Measurements from ENCODE around the gene SMAD6.
A peak's percentile ranks its signal among the peaks of the same experiment; 100 is the strongest.

Gene SMAD6

GRCh38 chr15:66735909-66736305 is 33.9 kb downstream of the SMAD6 start:
- peak overlapping the region; percentile 12 for H3K27ac Mint-ChIP-seq
- H3K9me3 Mint-ChIP-seq, result no peaks in the 10 kb centered on the region
- peaks cover 10% of the 10 kb centered on the region for H3K27me3 Mint-ChIP-seq (ENCODE audit: low read depth, poor library complexity)
- TF ChIP-seq, protein P1, sequence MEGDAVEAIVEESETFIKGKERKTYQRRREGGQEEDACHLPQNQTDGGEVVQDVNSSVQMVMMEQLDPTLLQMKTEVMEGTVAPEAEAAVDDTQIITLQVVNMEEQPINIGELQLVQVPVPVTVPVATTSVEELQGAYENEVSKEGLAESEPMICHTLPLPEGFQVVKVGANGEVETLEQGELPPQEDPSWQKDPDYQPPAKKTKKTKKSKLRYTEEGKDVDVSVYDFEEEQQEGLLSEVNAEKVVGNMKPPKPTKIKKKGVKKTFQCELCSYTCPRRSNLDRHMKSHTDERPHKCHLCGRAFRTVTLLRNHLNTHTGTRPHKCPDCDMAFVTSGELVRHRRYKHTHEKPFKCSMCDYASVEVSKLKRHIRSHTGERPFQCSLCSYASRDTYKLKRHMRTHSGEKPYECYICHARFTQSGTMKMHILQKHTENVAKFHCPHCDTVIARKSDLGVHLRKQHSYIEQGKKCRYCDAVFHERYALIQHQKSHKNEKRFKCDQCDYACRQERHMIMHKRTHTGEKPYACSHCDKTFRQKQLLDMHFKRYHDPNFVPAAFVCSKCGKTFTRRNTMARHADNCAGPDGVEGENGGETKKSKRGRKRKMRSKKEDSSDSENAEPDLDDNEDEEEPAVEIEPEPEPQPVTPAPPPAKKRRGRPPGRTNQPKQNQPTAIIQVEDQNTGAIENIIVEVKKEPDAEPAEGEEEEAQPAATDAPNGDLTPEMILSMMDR (IDR thresholded peaks at IDR 0.05), result no peak
- H3K4me3 Mint-ChIP-seq, result no peak overlapping the region
- DNase-seq, result no peak
- H3K4me1 Mint-ChIP-seq, result peaks cover 91% of the 10 kb centered on the region
- H3K36me3 Mint-ChIP-seq (ENCODE audit: low read depth), result peaks cover 17% of the 10 kb centered on the region

DNA sequence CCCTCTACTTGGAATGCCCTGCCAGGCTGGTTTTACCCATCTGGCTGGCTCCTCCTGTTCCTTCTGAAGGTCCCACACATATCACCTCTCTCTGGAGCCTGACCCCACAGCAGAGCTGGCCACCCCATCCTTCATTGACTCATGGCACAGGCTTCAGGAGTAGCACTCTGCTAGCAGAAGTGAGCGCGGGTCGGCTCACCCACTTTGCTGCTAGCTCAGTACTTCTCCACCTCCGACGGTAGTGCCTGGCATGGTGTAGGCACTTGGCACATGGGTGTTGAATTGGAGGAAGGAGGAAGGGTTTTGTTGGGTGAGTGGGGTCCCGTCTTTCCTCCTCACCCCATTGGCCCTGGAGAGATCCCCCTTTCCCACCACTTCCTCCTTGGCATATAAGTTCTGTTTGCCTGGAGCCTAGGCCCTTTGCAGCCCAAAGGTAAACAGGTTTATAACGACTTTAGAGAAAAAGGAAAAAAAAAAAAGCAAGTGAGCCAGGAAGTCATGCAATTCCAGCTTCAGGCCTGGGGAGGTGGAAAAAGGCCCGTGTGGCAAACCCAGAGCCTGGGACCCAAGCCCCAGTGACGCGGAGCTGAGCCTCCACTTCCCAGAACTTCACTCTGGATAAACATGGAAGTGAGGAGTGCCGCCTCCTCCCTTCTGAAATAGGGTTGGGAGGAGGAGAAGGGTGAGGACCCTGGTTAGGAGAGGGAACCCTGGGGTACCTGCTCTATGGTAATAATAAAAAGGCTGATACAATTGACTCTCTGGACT is 35.4 kb downstream of the SMAD6 start:
- Mint-ChIP-seq H3K4me3 (no peak overlapping the region), H3K27ac (peak overlapping the region; percentile 61), H3K9me3 (no peaks in the 10 kb centered on the region), H3K4me1 (peaks cover 93% of the 10 kb centered on the region), H3K27me3 (ENCODE audit: low read depth, poor library complexity) (peaks cover 10% of the 10 kb centered on the region), H3K36me3 (ENCODE audit: low read depth) (peaks cover 5% of the 10 kb centered on the region)
- TF ChIP-seq, protein P1 (IDR thresholded peaks at IDR 0.05), result no peak
- DNase-seq, result no peak

- Mint-ChIP-seq H3K9me3 (no peaks in the 10 kb centered on the region), H3K4me3 (no peak overlapping the region), H3K36me3 (ENCODE audit: low read depth) (no peaks in the 10 kb centered on the region), H3K27ac (peak overlapping the region; percentile 61), H3K4me1 (peaks cover 87% of the 10 kb centered on the region), H3K27me3 (ENCODE audit: low read depth, poor library complexity) (peaks cover 10% of the 10 kb centered on the region)
- no peak for DNase-seq
- TF ChIP-seq, protein P1 (IDR thresholded peaks at IDR 0.05), result no peak
Measured at GRCh38 chr15:66738116-66738515, 36.1 kb downstream of the SMAD6 start.

- no peak for DNase-seq
- peaks cover 10% of the 10 kb centered on the region for H3K27me3 Mint-ChIP-seq (ENCODE audit: low read depth, poor library complexity)
- peaks cover under 1% of the 10 kb centered on the region for H3K36me3 Mint-ChIP-seq (ENCODE audit: low read depth)
- TF ChIP-seq, protein P1 (IDR thresholded peaks at IDR 0.05), result no peak
- no peak overlapping the region for H3K4me3 Mint-ChIP-seq
- no peaks in the 10 kb centered on the region for H3K9me3 Mint-ChIP-seq
- peak overlapping the region; percentile 57 for H3K27ac Mint-ChIP-seq
- peaks cover 82% of the 10 kb centered on the region for H3K4me1 Mint-ChIP-seq
Measured at GRCh38 chr15:66738595-66738994, 36.6 kb downstream of the SMAD6 start.

DNA sequence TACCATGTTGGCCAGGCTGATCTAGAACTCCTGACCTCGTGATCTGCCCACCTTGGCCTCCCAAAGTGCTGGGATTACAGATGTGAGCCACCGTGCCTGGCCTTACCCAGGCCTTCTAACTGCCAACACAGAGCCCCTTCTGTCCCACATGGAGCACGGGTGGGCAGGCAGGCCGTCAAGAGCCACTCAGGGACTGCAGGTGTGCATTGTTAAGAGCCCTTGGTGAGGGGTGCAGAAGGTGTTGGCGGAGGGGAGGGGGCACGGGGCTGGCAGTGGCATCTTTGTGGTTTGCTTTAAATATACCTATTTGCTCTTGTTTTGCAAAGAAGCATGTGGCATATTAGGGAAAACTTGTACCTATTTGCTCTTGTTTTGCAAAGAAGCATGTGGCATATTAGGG is 37.3 kb downstream of the SMAD6 start:
- DNase-seq, result no peak
- no peak overlapping the region for H3K27ac Mint-ChIP-seq
- H3K9me3 Mint-ChIP-seq, result no peaks in the 10 kb centered on the region
- H3K4me1 Mint-ChIP-seq, result peaks cover 81% of the 10 kb centered on the region
- peaks cover 5% of the 10 kb centered on the region for H3K36me3 Mint-ChIP-seq (ENCODE audit: low read depth)
- H3K4me3 Mint-ChIP-seq, result no peak overlapping the region
- TF ChIP-seq, protein P1 (IDR thresholded peaks at IDR 0.05), result no peak
- peaks cover 10% of the 10 kb centered on the region for H3K27me3 Mint-ChIP-seq (ENCODE audit: low read depth, poor library complexity)

DNA sequence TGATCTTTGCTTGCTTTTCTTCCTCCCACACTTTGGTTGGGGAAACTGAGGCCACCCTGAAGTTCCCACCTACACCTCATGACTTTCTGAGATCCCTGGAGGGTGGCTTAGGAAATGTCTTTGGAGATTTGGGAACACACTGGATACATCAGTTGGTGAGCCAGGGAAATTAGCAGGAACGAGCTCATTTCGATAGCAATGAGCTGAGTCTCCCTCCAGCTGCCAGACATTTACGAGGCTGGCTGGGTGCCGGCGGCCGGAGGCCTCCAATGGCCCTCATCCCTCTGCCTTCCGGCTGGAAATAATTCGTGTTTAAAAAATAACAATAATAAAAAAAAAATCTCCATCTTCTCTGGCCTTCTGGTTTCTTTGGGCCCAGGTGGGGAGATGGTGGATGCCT is 38.8 kb downstream of the SMAD6 start:
- DNase-seq, result no peak
- H3K4me1 Mint-ChIP-seq, result peaks cover 82% of the 10 kb centered on the region
- no peaks in the 10 kb centered on the region for H3K9me3 Mint-ChIP-seq
- TF ChIP-seq, protein P1 (IDR thresholded peaks at IDR 0.05), result no peak
- H3K36me3 Mint-ChIP-seq (ENCODE audit: low read depth), result peaks cover 5% of the 10 kb centered on the region
- peaks cover 3% of the 10 kb centered on the region for H3K27me3 Mint-ChIP-seq (ENCODE audit: low read depth, poor library complexity)
- peak overlapping the region; percentile 65 for H3K27ac Mint-ChIP-seq
- H3K4me3 Mint-ChIP-seq, result no peak overlapping the region
